ENCODE measurements around the gene PRRX2. TPM values are rescaled to one million over a fixed set of nuclear protein-coding genes. Genes with fewer than 3 reads are reported as not detected.

Gene PRRX2
- total and polyA plus RNA-seq, 2 of the 13 experiments (the other 11 are each of a cell fraction or from before 2014, with no cell fraction given), result 0.05 TPM; not detected in 1

GRCh38 chr9:129649726-129650679, 15.4 kb upstream of the PRRX2 start:
- in situ Hi-C loops (cut with HindIII; ENCODE audit: extremely low pct_ligation_motif_present, low pct_unique_long_range_greater_than_20kb), result loop anchor here (10.0 kb wide), 1 partner anchor 135 kb away; no protein-coding TSS in a partner anchor

More at GRCh38 chr9:129649726-129650679, 15.4 kb upstream of the PRRX2 start:
- ATAC-seq (no peak), DNase-seq (ENCODE audit: low spot score) (no peak), FAIRE-seq (no peak)
- Histone ChIP-seq H4K20me1 (ENCODE audit: insufficient read depth, low read length) (no peaks in the 10 kb centered on the region), H3K27ac (ENCODE audit: extremely low read length, insufficient read depth, low read length) (no peak overlapping the region), H3K9me3 (ENCODE audit: low read length) (no peaks in the 10 kb centered on the region), H3K4me1 (ENCODE audit: insufficient read depth, low read length) (peaks cover 13% of the 10 kb centered on the region), H3K36me3 (replicated peaks in 1 of 2; ENCODE audit: control insufficient read depth in 1 of 2, insufficient read depth in 2 of 2, low read length in 2 of 2) (no peaks in the 10 kb centered on the region), H3K79me2 (ENCODE audit: insufficient read depth, low read length) (no peaks in the 10 kb centered on the region), H3K4me2 (ENCODE audit: low read depth, low read length) (no peak overlapping the region), H3K9ac (ENCODE audit: insufficient read depth, low read depth, low read length) (no peak overlapping the region), H2AFZ (ENCODE audit: low read length) (no peak overlapping the region), H3K4me3 (replicated peaks in 1 of 3; ENCODE audit: insufficient read depth in 1 of 3, low read depth in 2 of 3, low read length in 3 of 3) (no peak overlapping the region), H3K27me3 (ENCODE audit: control insufficient read depth in 1 of 2, insufficient read depth in 2 of 2, low read length in 2 of 2) (peaks cover 13 to 53% of the 10 kb centered on the region in 2 experiments)
- TF ChIP-seq HIVEP1 (CRISPR knock-in tag; IDR thresholded peaks at IDR 0.05) (no peak), SSRP1 (CRISPR knock-in tag; IDR thresholded peaks at IDR 0.05) (no peak), ZNF614 (CRISPR knock-in tag; IDR thresholded peaks at IDR 0.05; ENCODE audit: borderline replicate concordance) (no peak), EP300 (IDR thresholded peaks at IDR 0.05; ENCODE audit: low read depth in 2 of 2, low read length in 2 of 2) (no peak), EP300 (CRISPR knock-in tag; IDR thresholded peaks at IDR 0.05; ENCODE audit: borderline replicate concordance) (no peak), ZSCAN29 (CRISPR knock-in tag; conservative IDR thresholded peaks at IDR 0.05) (no peak), HNF1B (CRISPR knock-in tag; IDR thresholded peaks at IDR 0.05) (no peak)
- TF ChIP-seq, protein P1, sequence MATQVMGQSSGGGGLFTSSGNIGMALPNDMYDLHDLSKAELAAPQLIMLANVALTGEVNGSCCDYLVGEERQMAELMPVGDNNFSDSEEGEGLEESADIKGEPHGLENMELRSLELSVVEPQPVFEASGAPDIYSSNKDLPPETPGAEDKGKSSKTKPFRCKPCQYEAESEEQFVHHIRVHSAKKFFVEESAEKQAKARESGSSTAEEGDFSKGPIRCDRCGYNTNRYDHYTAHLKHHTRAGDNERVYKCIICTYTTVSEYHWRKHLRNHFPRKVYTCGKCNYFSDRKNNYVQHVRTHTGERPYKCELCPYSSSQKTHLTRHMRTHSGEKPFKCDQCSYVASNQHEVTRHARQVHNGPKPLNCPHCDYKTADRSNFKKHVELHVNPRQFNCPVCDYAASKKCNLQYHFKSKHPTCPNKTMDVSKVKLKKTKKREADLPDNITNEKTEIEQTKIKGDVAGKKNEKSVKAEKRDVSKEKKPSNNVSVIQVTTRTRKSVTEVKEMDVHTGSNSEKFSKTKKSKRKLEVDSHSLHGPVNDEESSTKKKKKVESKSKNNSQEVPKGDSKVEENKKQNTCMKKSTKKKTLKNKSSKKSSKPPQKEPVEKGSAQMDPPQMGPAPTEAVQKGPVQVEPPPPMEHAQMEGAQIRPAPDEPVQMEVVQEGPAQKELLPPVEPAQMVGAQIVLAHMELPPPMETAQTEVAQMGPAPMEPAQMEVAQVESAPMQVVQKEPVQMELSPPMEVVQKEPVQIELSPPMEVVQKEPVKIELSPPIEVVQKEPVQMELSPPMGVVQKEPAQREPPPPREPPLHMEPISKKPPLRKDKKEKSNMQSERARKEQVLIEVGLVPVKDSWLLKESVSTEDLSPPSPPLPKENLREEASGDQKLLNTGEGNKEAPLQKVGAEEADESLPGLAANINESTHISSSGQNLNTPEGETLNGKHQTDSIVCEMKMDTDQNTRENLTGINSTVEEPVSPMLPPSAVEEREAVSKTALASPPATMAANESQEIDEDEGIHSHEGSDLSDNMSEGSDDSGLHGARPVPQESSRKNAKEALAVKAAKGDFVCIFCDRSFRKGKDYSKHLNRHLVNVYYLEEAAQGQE (IDR thresholded peaks at IDR 0.05; ENCODE audit: borderline replicate concordance in 1 of 2, low read depth in 1 of 2, low read length in 2 of 2), result no peak
- TF ChIP-seq, protein P2, sequence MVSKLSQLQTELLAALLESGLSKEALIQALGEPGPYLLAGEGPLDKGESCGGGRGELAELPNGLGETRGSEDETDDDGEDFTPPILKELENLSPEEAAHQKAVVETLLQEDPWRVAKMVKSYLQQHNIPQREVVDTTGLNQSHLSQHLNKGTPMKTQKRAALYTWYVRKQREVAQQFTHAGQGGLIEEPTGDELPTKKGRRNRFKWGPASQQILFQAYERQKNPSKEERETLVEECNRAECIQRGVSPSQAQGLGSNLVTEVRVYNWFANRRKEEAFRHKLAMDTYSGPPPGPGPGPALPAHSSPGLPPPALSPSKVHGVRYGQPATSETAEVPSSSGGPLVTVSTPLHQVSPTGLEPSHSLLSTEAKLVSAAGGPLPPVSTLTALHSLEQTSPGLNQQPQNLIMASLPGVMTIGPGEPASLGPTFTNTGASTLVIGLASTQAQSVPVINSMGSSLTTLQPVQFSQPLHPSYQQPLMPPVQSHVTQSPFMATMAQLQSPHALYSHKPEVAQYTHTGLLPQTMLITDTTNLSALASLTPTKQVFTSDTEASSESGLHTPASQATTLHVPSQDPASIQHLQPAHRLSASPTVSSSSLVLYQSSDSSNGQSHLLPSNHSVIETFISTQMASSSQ (IDR thresholded peaks at IDR 0.05; ENCODE audit: low read depth), result no peak
- TF ChIP-seq, protein P2 (CRISPR knock-in tag; IDR thresholded peaks at IDR 0.05; ENCODE audit: borderline replicate concordance), result no peak
- ChIA-PET POLR2A (no interaction called here), CTCF (ENCODE audit: low intra/inter-chr PET ratio, low total read pairs) (no interaction called here)
- BruUV-seq (replicated peaks), result no TSS peak
- 33% methylated on average over 15 of the region's 20 CpGs for WGBS (ENCODE audit: low lambda C conversion rate)
- intact Hi-C loops (cut with micrococcal nuclease; ENCODE audit: unreplicated experiment), result no loop called here

All from HepG2 (cell line).